RWPE2 (cell line): Measurements from ENCODE around the gene TNFSF12.

Experiments used
- ATAC-seq: fragments of 200-7000 bp; cut with Tn5 transposase; 3 replicates; pipeline ENCODE4 v1.9.1; 2021; ENCODE audit warnings: low read depth
- DNase-seq: peaks from one replicate; pipeline ENCODE4 v3.0.0-alpha.2; 2020; ENCODE audit warnings: low spot score
- H3K27ac ChIP-seq: fragments of 450-650 bp; 2 replicates; pipeline ENCODE4 v1.5.1; 2017; ENCODE audit warnings: mild to moderate bottlenecking; ENCODE audit not compliant: poor library complexity, severe bottlenecking
- H3K27me3 ChIP-seq: fragments of 250-450 bp; sonication (Bioruptor Pico); 2 replicates; pipeline ENCODE4 v1.5.1; 2021; ENCODE audit warnings: mild to moderate bottlenecking, moderate library complexity; ENCODE audit not compliant: insufficient read depth, poor library complexity, severe bottlenecking
- H3K36me3 ChIP-seq: fragments of 250-450 bp; sonication (Bioruptor Pico); 2 replicates; pipeline ENCODE4 v1.5.1; 2020; ENCODE audit warnings: low read depth, mild to moderate bottlenecking, moderate library complexity
- H3K4me1 ChIP-seq: fragments of 250-450 bp; sonication (Bioruptor Pico); 2 replicates; pipeline ENCODE4 v1.5.1; 2021; ENCODE audit warnings: mild to moderate bottlenecking, moderate library complexity; ENCODE audit not compliant: insufficient read depth, poor library complexity, severe bottlenecking
- H3K4me3 ChIP-seq: fragments of 250-450 bp; sonication (Bioruptor Pico); 2 replicates; pipeline ENCODE4 v1.5.1; 2021; ENCODE audit warnings: mild to moderate bottlenecking, moderate library complexity; ENCODE audit not compliant: severe bottlenecking
- H3K9me3 ChIP-seq: fragments of 250-450 bp; sonication (Bioruptor Pico); 2 replicates; pipeline ENCODE4 v1.5.1; 2021; ENCODE audit warnings: mild to moderate bottlenecking, moderate library complexity; ENCODE audit not compliant: severe bottlenecking
- TF ChIP-seq, protein P1 (sequence below): fragments of 450-650 bp; IDR thresholded peaks from one replicate; pipeline ENCODE4 v1.5.1; 2017; ENCODE audit warnings: mild to moderate bottlenecking, moderate library complexity; ENCODE audit not compliant: poor library complexity, severe bottlenecking

Gene TNFSF12

DNA sequence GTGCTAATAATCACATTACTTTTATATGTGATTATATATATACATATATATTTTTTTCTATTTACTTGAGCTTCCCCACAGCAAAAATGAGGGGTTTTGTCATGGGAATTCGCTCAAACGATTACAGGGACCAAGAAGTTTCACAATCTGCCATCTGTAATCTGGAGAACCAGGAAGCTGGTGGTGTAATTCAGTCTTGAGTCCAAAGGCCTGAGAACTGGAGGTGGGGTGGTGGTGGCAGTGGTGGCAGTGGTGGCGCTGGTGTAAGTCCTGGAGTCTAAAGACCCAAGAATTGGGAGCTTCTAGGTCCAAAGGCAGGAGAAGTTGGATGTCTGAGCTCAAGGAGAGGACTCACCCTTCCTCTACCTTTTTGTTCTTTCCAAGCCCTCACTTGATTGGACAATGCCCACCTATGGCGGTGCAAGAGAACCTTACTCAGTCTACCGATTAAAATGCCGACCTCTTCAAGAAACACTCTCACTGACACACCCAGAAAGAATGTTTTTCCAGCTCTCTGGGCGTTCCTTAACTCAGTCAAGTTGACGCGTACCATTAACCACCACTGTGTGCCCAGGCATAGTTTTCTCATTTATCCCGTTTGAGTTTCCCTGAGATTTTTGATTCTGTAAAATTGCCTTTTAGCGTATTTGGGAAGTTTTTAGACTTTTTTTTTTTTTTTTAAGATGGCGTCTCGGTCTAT, 32.8 kb upstream of the TNFSF12 start:
- Histone ChIP-seq H3K36me3 (peaks cover 28% of the 10 kb centered on the region), H3K4me1 (peaks cover 3% of the 10 kb centered on the region)
- TF ChIP-seq, protein P1, sequence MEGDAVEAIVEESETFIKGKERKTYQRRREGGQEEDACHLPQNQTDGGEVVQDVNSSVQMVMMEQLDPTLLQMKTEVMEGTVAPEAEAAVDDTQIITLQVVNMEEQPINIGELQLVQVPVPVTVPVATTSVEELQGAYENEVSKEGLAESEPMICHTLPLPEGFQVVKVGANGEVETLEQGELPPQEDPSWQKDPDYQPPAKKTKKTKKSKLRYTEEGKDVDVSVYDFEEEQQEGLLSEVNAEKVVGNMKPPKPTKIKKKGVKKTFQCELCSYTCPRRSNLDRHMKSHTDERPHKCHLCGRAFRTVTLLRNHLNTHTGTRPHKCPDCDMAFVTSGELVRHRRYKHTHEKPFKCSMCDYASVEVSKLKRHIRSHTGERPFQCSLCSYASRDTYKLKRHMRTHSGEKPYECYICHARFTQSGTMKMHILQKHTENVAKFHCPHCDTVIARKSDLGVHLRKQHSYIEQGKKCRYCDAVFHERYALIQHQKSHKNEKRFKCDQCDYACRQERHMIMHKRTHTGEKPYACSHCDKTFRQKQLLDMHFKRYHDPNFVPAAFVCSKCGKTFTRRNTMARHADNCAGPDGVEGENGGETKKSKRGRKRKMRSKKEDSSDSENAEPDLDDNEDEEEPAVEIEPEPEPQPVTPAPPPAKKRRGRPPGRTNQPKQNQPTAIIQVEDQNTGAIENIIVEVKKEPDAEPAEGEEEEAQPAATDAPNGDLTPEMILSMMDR, result no peak

DNA sequence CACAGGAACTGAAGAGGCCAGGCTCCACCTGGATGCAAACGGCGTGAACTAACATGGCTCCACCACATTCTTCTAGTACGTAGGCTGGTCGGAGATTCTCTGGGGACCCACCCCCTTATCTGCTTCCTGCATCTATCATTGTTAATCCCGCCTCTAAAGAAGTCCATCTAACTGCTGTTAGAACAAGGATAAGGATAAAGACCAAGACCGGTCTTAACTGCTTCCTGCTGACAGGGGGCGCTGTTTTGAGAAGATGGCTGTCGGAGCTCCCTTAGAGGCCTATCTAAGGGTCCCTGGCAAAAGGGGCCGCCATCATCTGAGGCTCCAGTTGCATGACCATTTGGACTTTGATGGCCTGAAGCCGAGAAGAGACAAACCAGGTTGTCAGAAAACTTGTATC, 25.8 kb upstream of the TNFSF12 start:
- no peaks in the 10 kb centered on the region for H3K27me3 ChIP-seq
- TF ChIP-seq, protein P1, result peak; percentile 33
- H3K4me1 ChIP-seq, result peaks cover 3% of the 10 kb centered on the region
- no peak overlapping the region for H3K27ac ChIP-seq
- ATAC-seq (no peak), DNase-seq (no peak)
- no peaks in the 10 kb centered on the region for H3K36me3 ChIP-seq
- no peak overlapping the region for H3K4me3 ChIP-seq
- no peaks in the 10 kb centered on the region for H3K9me3 ChIP-seq

More for the DNA sequence above, 32.8 kb upstream of the TNFSF12 start:
- H3K27ac ChIP-seq, result no peak overlapping the region
- DNase-seq (no peak), ATAC-seq (no peak)
- H3K27me3 ChIP-seq, result no peaks in the 10 kb centered on the region
- H3K9me3 ChIP-seq, result no peaks in the 10 kb centered on the region
- no peak overlapping the region for H3K4me3 ChIP-seq

DNA sequence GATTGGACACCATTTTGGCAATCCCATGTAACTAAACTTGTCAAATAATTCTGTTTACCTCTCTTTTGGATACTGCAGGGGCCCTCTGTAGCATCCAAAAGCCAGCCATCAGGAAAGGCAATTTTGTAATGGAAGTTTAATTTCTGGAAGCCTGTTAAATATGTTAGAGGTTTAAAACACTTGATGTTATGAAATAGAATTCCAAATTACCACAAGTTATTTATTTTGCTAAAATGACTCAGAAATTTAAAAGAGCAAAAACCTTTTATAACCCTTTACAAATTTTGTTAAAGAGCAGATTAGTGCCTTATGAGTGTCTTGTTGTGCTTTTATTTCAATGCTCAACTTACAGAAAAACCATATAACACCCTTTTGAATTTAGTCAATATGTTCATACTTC, 20.0 kb upstream of the TNFSF12 start:
- Histone ChIP-seq H3K36me3 (no peaks in the 10 kb centered on the region), H3K9me3 (peaks cover 10% of the 10 kb centered on the region), H3K4me3 (no peak overlapping the region), H3K27me3 (no peaks in the 10 kb centered on the region), H3K27ac (no peak overlapping the region), H3K4me1 (no peaks in the 10 kb centered on the region)
- ATAC-seq (no peak), DNase-seq (no peak)
- TF ChIP-seq, protein P1, result no peak

DNA sequence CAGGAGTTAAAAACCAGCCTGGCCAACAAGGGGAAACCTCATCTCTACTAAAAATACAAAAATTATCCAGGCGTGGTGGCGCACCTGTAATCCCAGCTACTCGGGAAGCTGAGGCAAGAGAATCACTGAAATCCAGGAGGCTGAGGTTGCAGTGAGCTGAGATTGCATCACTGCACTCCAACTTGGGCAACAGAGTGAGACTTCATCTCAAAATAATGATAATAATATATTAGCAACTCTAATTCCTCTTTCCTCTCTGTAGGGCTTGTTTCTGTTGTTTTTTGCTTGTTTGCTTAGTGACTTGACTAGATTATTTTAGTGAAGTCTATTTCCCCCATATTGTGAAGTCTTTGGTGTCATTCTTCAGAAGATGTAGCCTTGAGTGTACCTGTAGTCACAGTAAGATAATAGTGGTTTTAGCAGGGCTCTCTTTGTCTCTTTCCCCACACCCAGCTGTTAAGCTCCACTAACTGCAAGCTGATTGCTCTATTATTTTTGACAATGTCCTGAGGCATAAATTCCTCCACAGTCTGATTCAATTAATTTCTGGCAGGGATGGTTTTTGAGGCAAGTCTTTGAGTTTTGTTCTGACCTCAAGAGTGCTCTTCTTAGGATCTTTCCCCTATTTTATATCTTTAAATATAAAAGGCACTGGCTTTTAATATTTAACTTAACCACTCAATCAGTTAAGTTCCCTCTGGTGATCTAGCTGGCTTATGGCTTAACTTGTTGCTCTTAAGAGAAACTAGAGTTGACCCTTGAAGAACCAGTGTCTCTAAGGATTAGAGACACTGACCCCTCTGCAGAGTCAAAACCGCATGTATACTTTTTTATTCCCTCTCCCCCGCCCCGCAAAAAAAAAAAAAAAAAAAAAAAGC, 18.6 kb upstream of the TNFSF12 start:
- H3K27me3 ChIP-seq, result no peaks in the 10 kb centered on the region
- ATAC-seq, result no peak
- H3K36me3 ChIP-seq, result no peaks in the 10 kb centered on the region
- no peak for DNase-seq
- no peak overlapping the region for H3K27ac ChIP-seq
- no peaks in the 10 kb centered on the region for H3K4me1 ChIP-seq
- peaks cover 10% of the 10 kb centered on the region for H3K9me3 ChIP-seq
- TF ChIP-seq, protein P1, result no peak
- no peak overlapping the region for H3K4me3 ChIP-seq
